SKM-1 treated with dmso at 0.1 percent for 144 hours (cell line): ENCODE measurements around the gene IGSF8.

Experiments
- DNase-seq: peaks from one replicate; lab custom pipeline; 2025; ENCODE audit not compliant: unreplicated experiment; lab: John Stamatoyannopoulos, UW

IGSF8 gene

DNA sequence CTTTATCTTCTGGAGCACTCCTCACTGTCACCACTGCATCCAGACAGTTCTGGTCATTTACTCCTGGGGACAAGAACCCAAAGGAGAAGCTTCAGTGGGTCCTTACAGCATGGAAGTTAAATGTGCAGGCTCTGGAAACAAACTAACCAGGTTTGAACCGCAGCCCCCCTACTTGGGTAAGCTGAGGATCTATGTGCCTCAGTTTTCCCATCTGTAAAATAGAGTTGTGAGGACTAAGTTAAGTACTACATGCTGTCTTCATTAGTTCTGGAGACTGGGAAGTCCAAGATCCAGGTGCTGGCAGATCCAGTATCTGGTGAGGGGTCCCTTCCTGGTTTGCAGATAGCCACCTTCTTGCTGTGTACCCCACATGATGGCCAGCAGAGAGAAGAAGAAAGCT is 9.1 kb upstream of the IGSF8 start:
- no peak for DNase-seq

DNA sequence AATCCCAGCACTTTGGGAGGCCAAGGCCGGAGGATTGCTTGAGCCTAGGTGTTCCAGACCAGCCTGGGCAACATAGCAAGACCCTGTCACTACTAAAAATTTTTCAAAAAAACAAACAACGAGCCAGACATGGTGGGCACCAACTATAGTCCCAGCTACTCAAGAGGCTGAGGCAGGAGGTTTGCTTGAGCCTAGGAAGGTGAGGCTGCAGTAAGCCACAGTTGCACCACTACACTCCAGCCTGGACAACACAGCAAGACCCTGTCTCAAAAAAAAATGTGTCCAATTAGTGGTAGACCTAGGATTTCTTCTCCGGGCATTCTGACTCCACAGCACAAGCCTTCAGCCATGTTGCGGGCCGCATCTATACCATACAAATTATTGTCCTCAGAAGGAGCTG is 6.7 kb upstream of the IGSF8 start:
- DNase-seq: no peak

DNA sequence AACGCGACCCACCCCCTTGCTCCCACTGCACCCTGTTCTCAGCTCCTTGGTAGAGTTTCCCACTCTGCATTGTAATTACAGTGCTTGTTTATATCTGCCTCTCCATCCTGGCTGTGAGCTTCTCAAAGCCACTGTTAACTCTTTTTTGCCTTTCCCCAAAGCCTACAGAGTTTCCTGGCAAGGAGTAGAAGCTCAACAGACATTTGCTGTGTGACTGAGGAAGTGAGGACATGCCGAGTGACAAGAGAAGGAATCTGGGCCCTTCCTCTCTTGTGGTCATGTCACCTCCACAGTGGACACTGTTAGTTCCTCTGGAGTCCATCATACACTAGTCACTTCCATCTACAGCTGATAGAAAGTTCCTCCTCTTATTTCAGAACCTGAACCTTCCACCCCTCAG is 6.1 kb upstream of the IGSF8 start:
- DNase-seq: peak; percentile 67

- DNase-seq: no peak
These were observed 5.4 kb upstream of the IGSF8 start for GRCh38 chr1:160103658-160104408.

DNA sequence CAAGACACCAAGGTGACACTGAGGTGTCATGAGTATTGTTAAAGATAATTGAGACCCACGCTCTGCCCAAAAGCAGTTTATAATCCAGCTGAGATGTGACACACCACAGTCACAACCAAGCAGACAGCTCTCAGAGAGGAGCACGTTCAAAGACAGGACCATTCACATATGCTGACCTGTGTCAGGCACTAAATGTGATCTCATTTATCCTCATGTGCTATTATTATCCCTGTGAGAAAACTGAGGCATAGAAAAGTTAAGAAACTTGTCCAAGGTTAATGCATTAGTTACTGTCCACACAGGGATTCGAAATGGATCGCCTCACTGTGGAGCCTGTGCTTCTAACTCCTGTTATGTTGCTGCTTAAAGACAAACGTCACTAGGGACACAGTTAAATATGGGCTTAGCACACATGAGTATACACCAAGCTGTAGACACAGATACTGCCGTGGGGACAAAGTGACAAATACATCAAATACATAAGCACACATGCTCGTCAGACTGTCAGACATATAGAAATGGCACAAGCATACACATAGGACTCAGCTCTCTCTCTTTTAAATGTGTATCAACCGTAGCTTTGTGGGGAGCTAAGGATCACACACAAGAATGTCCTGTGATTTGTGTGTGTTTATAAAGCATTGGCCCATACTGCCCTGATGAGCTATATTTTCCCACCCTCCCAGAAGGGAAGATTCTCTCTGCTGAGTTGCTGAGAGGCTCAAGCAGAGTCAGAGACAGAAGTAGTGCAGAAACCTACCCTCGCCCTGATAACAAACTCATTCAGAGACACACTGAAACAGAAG is 3.5 kb upstream of the IGSF8 start:
- DNase-seq: no peak

DNA sequence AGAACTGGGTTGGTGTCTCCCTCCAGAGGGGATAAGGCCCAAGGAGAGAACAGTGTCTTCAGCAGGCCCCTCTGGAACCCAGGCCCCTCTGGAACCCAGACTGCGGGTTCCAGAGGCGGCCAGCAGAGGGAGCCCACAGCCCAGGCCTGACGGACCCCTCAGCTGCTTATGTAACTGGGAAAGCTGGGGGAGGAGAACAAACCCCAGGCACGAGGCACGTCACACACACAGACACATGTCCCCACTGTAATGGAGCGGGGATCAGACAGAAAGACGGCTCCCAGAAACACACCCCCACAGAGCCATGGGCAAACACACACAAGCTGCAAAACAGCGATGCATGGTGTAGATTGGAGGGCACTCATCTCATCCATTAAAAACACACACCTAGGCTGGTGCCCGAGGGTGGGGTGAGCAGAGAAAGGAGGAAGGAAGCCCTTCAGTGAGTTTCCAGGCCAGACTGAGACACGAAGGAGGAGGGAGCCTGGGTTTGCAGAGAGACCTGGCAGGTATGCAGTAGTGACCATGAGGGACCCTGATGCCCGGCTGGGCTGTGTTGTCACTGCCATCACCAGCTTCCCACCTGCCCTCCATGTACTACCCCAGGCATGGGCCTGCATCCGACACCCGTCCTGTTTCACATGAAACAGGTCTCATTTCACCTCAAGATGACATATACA is 2.8 kb upstream of the IGSF8 start:
- peak; percentile 87 for DNase-seq

GRCh38 chr1:160099716-160100375 is 1.4 kb upstream of the IGSF8 start:
- DNase-seq: no peak

DNA sequence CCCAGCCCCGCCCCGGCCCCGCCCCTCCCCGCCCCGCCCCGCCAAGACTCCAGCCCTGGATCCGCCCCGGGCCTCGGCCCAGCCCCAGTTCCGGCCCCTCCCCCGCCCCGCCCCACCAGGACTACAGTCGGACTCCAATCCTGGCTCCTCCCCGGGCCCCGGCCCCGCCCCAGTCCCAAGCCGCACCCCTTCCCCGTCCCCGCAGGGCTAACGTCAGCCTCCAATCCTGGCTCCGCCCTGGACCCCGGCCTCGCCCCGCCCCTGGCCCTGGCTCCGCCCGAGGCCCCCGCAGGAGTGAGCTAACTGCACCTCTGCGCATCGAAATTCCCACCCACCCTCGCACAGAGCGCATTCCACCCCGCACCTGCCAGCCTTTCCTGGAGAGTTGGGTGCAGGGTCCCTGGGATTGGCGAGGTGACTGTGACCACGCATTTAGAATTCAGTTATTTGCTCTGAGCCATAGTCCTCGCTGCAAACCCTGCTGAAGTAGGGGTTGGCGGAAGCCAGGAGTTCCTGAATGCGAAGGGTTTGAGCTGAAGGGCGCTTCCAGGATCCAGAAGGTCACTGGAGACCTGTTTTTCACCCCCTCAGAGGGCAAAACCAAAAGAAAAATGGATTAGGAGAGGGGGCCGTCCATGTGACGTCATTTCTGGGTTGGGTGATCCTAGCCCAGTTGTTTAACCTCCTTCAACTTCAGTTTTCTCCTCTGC is 588 bp upstream of the IGSF8 start:
- DNase-seq: peak; percentile 89

DNA sequence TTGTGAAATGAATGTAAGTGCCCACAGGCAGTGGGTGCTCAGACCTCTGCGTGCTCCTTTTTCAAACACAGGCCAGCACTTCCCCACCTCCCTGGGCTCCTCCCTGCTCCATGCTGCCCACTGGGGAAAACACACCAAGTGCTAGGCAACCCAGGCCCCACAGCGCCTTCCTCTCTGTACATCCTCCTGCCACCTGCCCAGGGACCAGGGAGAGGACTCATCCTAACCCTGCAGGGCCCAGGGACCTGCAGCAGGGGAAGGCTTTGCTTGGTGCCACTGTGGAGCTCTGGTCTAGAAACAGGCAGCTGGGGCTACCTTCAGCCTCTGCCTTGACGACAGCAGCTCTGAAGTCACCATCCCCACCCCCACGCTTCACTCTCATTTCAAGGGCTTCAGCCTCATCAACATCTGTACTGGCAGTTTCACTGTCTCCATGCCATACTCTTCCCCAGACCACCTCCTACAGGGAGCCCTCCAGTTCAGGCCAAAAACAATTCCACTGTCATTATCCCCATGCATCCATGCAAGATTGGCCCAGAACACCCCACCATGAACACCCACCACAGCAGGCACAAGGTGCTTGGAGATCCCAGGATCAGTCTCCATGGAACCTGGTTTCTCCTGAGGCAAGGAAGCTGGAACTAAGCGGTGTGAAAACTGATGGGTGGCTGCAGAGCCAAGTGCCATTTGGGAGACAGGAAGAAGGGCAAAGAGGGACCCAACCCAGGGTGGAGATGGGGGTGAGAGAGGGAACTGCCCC is 1.1 kb downstream of the IGSF8 start:
- DNase-seq: no peak

GRCh38 chr1:160096274-160097116 is 1.9 kb downstream of the IGSF8 start:
- DNase-seq: peak; percentile 28

GRCh38 chr1:160095382-160096105 is 2.9 kb downstream of the IGSF8 start:
- no peak for DNase-seq

DNA sequence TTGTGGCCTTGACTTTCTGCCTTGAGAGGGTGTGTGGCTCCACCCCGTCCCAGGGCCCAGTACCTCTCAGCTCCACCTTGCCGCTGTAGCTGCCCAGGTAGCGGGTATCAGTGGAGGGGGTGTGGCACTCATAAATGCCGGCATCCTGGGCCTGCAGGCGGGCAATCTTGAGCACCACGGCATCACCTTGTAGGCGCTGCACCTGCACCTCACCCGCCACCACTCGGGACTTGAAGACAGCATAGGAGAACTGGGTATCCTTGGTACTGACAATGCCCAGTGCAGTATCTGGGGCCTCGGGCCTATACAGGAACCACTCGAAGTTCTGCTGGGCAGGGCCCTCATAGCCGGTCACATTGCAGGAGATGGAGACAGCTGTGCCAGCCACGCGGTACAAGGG is 3.6 kb downstream of the IGSF8 start:
- no peak for DNase-seq

DNA sequence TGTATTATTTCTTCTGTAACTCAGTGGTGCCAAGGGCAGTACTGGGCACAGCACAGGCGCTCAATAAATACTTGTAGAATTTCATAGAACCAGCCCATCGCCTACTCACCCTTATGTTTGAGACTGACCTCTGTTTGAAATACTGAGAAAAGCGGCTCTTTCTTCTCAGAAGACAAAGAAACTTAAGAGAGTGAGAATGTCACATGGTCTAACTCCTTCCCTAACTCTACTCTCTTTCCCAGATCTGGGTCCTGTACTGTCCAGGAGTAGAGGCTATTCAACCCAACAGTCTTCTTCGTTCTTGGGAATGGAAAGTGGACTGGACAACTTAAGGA is 4.2 kb downstream of the IGSF8 start:
- no peak for DNase-seq

GRCh38 chr1:160093624-160094290 is 4.7 kb downstream of the IGSF8 start:
- no peak for DNase-seq

DNA sequence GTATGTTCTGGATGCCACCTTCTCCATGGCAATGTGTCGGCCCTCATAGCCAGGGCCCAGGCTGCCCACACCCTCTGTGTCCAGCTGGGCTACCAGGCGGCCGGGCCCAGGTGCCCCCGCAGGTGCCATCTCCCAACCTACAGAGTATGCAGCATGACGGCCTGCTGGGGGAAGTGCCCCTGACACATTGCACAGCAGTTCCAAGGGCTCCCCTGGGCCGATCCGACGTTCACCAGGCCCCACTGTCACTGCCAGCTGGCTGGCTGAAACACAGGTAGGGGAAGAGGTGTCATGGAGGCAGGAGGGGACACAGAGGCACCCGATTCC is 5.4 kb downstream of the IGSF8 start:
- no peak for DNase-seq

- no peak for DNase-seq
These were observed 5.9 kb downstream of the IGSF8 start for GRCh38 chr1:160092366-160093068.

- DNase-seq: no peak
These were observed 6.7 kb downstream of the IGSF8 start for GRCh38 chr1:160091666-160092223.
